HepG2 (cell line): Measurements from ENCODE around the gene KIAA0040. TPM values are rescaled to one million over a fixed set of nuclear protein-coding genes. Genes with fewer than 3 reads are reported as not detected.

Experiments
- ATAC-seq: fragments of 200-7000 bp; cut with Tn5 transposase; 3 replicates; pipeline ENCODE4 v1.9.1; 2020; ENCODE audit warnings: mild to moderate bottlenecking, moderate library complexity
- BruUV-seq: library from RNA; stranded (reverse); fragments of 400-500 nt; replicated peaks from 2 replicates; lab custom pipeline; 2021; lab: Mats Ljungman, UMichigan
- CTCF ChIA-PET: fragments of 300-600 bp; formaldehyde crosslinking; extraction: SDS; loops from one replicate; lab custom pipeline; 2021; ENCODE audit warnings: low total read pairs, inconsistent platforms, low intra/inter-chr PET ratio; lab: Yijun Ruan, JAX
- POLR2A ChIA-PET: fragments of 350-600 bp; sonication (Branson Sonifier 250); formaldehyde crosslinking; loops from one replicate; lab custom pipeline; 2020; ENCODE audit warnings: antibody characterized with exemption, inconsistent platforms; lab: Yijun Ruan, JAX
- DNase-seq: peaks from one replicate; pipeline ENCODE4 v3.0.0-alpha.2; 2015; ENCODE audit warnings: low spot score
- FAIRE-seq: peaks from 3 replicates; lab custom pipeline; 2011; peaks lifted over from hg19 to GRCh38; lab: Jason Lieb, UNC
- H2AFZ ChIP-seq: one replicate; pipeline ENCODE4 v1.6.1; 2011; ENCODE audit warnings: low read length, inconsistent platforms
- H3K27ac ChIP-seq: fragments of 300-600 bp; 3 replicates; pipeline ENCODE4 v1.8.0; 2011; ENCODE audit warnings: mixed run types, mild to moderate bottlenecking, mixed read lengths, low read length, inconsistent platforms; ENCODE audit not compliant: insufficient read depth; ENCODE audit errors: extremely low read length
- H3K27me3 ChIP-seq, 2 experiments: fragments of 200-600 bp in 1 of 2; 2 replicates in 1 of 2; 3 replicates in 1 of 2; pipeline versions ENCODE4 v1.6.0 to v1.8.0; 2011; ENCODE audit warnings: low read length in 2 of 2, mild to moderate bottlenecking in 2 of 2, moderate library complexity in 2 of 2, inconsistent platforms in 1 of 2; ENCODE audit not compliant: insufficient read depth in 2 of 2, control insufficient read depth in 1 of 2
- H3K36me3 ChIP-seq, 2 experiments: fragments of 200-600 bp in 1 of 2; replicated peaks in 1 of 2; 2 replicates in 1 of 2; 3 replicates in 1 of 2; pipeline versions ENCODE4 v1.5.1 to v1.8.0; 2011; ENCODE audit warnings: low read length in 2 of 2, inconsistent platforms in 1 of 2; ENCODE audit not compliant: insufficient read depth in 2 of 2, control insufficient read depth in 1 of 2
- H3K4me1 ChIP-seq: 2 replicates; pipeline ENCODE4 v1.5.1; 2012; ENCODE audit warnings: low read length, inconsistent platforms; ENCODE audit not compliant: insufficient read depth
- H3K4me2 ChIP-seq: 2 replicates; pipeline ENCODE4 v1.6.0; 2011; ENCODE audit warnings: low read depth, low read length, inconsistent platforms
- H3K4me3 ChIP-seq, 3 experiments: fragments of 200-600 bp in 1 of 3; sonication (generic), shearing (Covaris generic) in 1 of 3; replicated peaks in 1 of 3; 2 replicates each; pipeline ENCODE4 v1.5.1; 2011 to 2016; ENCODE audit warnings: low read length in 3 of 3, inconsistent platforms in 2 of 3, low read depth in 2 of 3, mild to moderate bottlenecking in 2 of 3, control low read depth in 1 of 3, mixed read lengths in 1 of 3; ENCODE audit not compliant: insufficient read depth in 1 of 3
- H3K79me2 ChIP-seq: one replicate; pipeline ENCODE4 v1.6.1; 2011; ENCODE audit warnings: low read length, inconsistent platforms; ENCODE audit not compliant: insufficient read depth
- H3K9ac ChIP-seq: 2 replicates; pipeline ENCODE4 v1.6.0; 2011; ENCODE audit warnings: mild to moderate bottlenecking, low read depth, low read length, inconsistent platforms; ENCODE audit not compliant: insufficient read depth
- H3K9me3 ChIP-seq: 2 replicates; pipeline ENCODE4 v1.5.1; 2012; ENCODE audit warnings: mild to moderate bottlenecking, low read length
- H4K20me1 ChIP-seq: 2 replicates; pipeline ENCODE4 v1.6.0; 2011; ENCODE audit warnings: inconsistent platforms, mild to moderate bottlenecking, low read length, moderate library complexity; ENCODE audit not compliant: insufficient read depth
- AGO2 ChIP-seq: fragments of 200-400 bp; formaldehyde crosslinking; optimal IDR thresholded peaks from 2 replicates; pipeline ENCODE3; 2017; ENCODE audit warnings: mild to moderate bottlenecking, low read depth, low read length, moderate library complexity
- ATF4 ChIP-seq, 2 experiments: fragments of 450-650 bp in 1 of 2; sonication (generic) in 1 of 2; formaldehyde crosslinking; IDR thresholded peaks; 2 replicates each; pipeline versions ENCODE4 v1.5.0 to v1.8.0; 2020 to 2022; ENCODE audit warnings: mild to moderate bottlenecking in 1 of 2, missing genetic modification reagents in 1 of 2
- FOXA1 ChIP-seq, 2 experiments: fragments of 450-650 bp in 1 of 2; sonication (generic) in 1 of 2; formaldehyde crosslinking in 1 of 2; IDR thresholded peaks; 2 replicates each; pipeline versions ENCODE4 v1.4.0 to v1.6.1; 2016 to 2020; ENCODE audit warnings: missing genetic modification reagents in 1 of 2
- KDM6A ChIP-seq: IDR thresholded peaks from 2 replicates; pipeline ENCODE4 v1.6.1; 2016; ENCODE audit warnings: low read depth
- SP1 ChIP-seq, 2 experiments: fragments of 450-650 bp in 1 of 2; sonication (generic) in 1 of 2; formaldehyde crosslinking in 1 of 2; IDR thresholded peaks; 2 replicates each; pipeline versions ENCODE4 v1.4.0 to v1.6.1; 2016 to 2020; ENCODE audit warnings: missing genetic modification reagents in 1 of 2
- TEAD3 ChIP-seq: optimal IDR thresholded peaks from 2 replicates; pipeline ENCODE3; 2016; ENCODE audit warnings: borderline replicate concordance
- U2AF1 ChIP-seq: fragments of 200-400 bp; formaldehyde crosslinking; optimal IDR thresholded peaks from 2 replicates; pipeline ENCODE3; 2017; ENCODE audit warnings: mild to moderate bottlenecking, low read depth, low read length
- ZNF484 ChIP-seq: sonication (generic); formaldehyde crosslinking; IDR thresholded peaks from 2 replicates; pipeline ENCODE4 v1.5.1; 2020; ENCODE audit warnings: mild to moderate bottlenecking, low read depth, missing genetic modification reagents, borderline replicate concordance
- ZNF709 ChIP-seq: sonication (generic); formaldehyde crosslinking; IDR thresholded peaks from 2 replicates; pipeline ENCODE4 v1.5.0; 2020; ENCODE audit warnings: mild to moderate bottlenecking, missing genetic modification reagents
- ZNF816 ChIP-seq: sonication (generic); formaldehyde crosslinking; IDR thresholded peaks from 2 replicates; pipeline ENCODE4 v1.8.0; 2022; ENCODE audit warnings: missing genetic modification reagents, mild to moderate bottlenecking, borderline replicate concordance
- ZNF891 ChIP-seq: sonication (generic); formaldehyde crosslinking; IDR thresholded peaks from 2 replicates; pipeline ENCODE4 v1.5.0; 2020; ENCODE audit warnings: mild to moderate bottlenecking, missing genetic modification reagents
- ZSCAN5A ChIP-seq: sonication (generic); formaldehyde crosslinking; IDR thresholded peaks from 2 replicates; pipeline ENCODE4 v1.8.0; 2022; ENCODE audit warnings: mild to moderate bottlenecking, missing genetic modification reagents, borderline replicate concordance
- ZZZ3 ChIP-seq: sonication (generic); formaldehyde crosslinking; IDR thresholded peaks from 2 replicates; pipeline ENCODE4 v1.4.0; 2020; ENCODE audit warnings: missing genetic modification reagents, mild to moderate bottlenecking, borderline replicate concordance
- WGBS: methylation state at CpG from one replicate; pipeline ENCODE4 v1.1.6; 2017; ENCODE audit warnings: low lambda C conversion rate; 5-methylcytosine and 5-hydroxymethylcytosine counted together
- in situ Hi-C: cut with HindIII; loops from 2 replicates; pipeline ENCODE4 v1.10.0; 2017; ENCODE audit warnings: low pct_unique_long_range_greater_than_20kb; ENCODE audit not compliant: extremely low pct_ligation_motif_present
- intact Hi-C: fragments of 100-400 bp; cut with micrococcal nuclease; formaldehyde crosslinking; loops from one replicate; pipeline ENCODE4 v1.10.0; 2022; ENCODE audit not compliant: unreplicated experiment
- polyA plus RNA-seq, 8 experiments: library from polyadenylated mRNA; depleted of rRNA in 3 of 8; stranded (reverse) in 7 of 8; unstranded in 1 of 8; fragments of >200 nt; fragmentation: Illumina TruSeq in 4 of 8; extraction: Trizol in 4 of 8; gene quantifications; 2 replicates each; pipeline versions ENCODE4 v1.2.1 to v1.2.3, GENCODE V29; 2011 to 2016; ENCODE audit warnings: low read depth in 4 of 8, missing spikeins in 1 of 8, mixed read lengths in 1 of 8; ENCODE audit not compliant: insufficient read depth in 1 of 8
- total RNA-seq, 5 experiments: library from RNA; depleted of rRNA; stranded (reverse); fragments of >200 nt; fragmentation: Illumina TruSeq; extraction: Trizol; gene quantifications; 2 replicates each; pipeline ENCODE4 v1.2.3, GENCODE V29; 2016; ENCODE audit warnings: low read depth in 1 of 5

The KIAA0040 gene
- total and polyA plus RNA-seq, 2 of the 13 experiments (the other 11 are each of a cell fraction or from before 2014, with no cell fraction given), result 0.24 to 0.26 TPM

- TF ChIP-seq AGO2, result no peak
- no peak for TF ChIP-seq ZNF816
- TF ChIP-seq KDM6A (CRISPR knock-in tag), result no peak
- TF ChIP-seq U2AF1, result no peak
- TF ChIP-seq TEAD3 (CRISPR knock-in tag), result no peak
These were observed 64.1 kb downstream of the KIAA0040 start (continued) for GRCh38 chr1:175128523-175128922.

- no TSS peak for BruUV-seq
- Histone ChIP-seq H3K4me3 (no peak overlapping the region), H3K79me2 (no peaks in the 10 kb centered on the region), H3K4me1 (no peaks in the 10 kb centered on the region), H3K9me3 (no peaks in the 10 kb centered on the region), H3K27ac (no peak overlapping the region), H3K4me2 (no peak overlapping the region), H3K27me3 (no peaks in the 10 kb centered on the region; a peak in 1 of 5 replicates), H4K20me1 (no peaks in the 10 kb centered on the region), H2AFZ (no peak overlapping the region), H3K36me3 (no peaks in the 10 kb centered on the region), H3K9ac (no peak overlapping the region)
- intact Hi-C loops, result no loop called here
- ATAC-seq (no peak), DNase-seq (no peak), FAIRE-seq (no peak)
- in situ Hi-C loops, result no loop called here
- ChIA-PET CTCF (no interaction called here), POLR2A (no interaction called here)
- TF ChIP-seq ZSCAN5A (CRISPR knock-in tag) (no peak), ZZZ3 (CRISPR knock-in tag) (no peak), ATF4 (CRISPR knock-in tag; IDR thresholded peaks at IDR 0.05) (no peak), SP1 (IDR thresholded peaks at IDR 0.05) (no peak), SP1 (CRISPR knock-in tag; IDR thresholded peaks at IDR 0.05) (no peak), FOXA1 (IDR thresholded peaks at IDR 0.05) (no peak), FOXA1 (CRISPR knock-in tag; IDR thresholded peaks at IDR 0.05) (no peak), ZNF484 (CRISPR knock-in tag) (no peak), ZNF709 (CRISPR knock-in tag) (no peak), ZNF891 (CRISPR knock-in tag) (no peak)
- 69% methylated on average over 3 of the region's 6 CpGs for WGBS
These were observed 65.0 kb downstream of the KIAA0040 start for GRCh38 chr1:175127565-175127964.
